ENCODE measurements around the gene LMBRD1. TPM values are rescaled to one million over a fixed set of nuclear protein-coding genes. Genes with fewer than 3 reads are reported as not detected.
"Not testable (repeated sequence)": the region's sequence is repeated elsewhere in the genome, so short reads cannot be mapped to it uniquely, and the experiment has no call there.

LMBRD1 gene
- total RNA-seq, 4 donors from 2014 or later: 65.7 to 110 (median 77.3) TPM

DNA sequence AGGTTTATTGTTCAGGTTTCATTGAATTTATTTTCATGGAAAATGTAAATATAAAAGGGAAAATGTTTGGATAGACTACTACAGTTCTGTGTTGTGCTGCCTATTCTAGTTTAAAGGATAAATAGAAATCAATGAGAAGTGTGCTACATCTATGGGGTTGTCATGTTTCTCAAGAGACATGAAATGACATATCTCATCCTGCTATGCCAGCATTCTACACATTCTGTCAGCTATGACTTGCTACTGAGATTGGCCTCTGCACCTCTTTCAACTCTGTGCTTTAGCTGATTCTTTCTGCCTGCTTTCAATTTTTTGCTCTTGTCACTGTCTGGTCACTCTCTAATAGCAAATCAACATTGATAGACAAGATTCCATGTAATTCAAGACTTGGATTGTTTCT lies 35.7 kb upstream of the LMBRD1 start:
- no peaks in the 10 kb centered on the region for H3K27me3 ChIP-seq
- H3K27ac ChIP-seq: no peak overlapping the region
- no peaks in the 10 kb centered on the region for H3K4me1 ChIP-seq
- H3K36me3 ChIP-seq: no peaks in the 10 kb centered on the region
- DNase-seq (ENCODE audit: low spot score in 2 of 2): no peak
- H3K9me3 ChIP-seq: no peaks in the 10 kb centered on the region
- TF ChIP-seq POLR2A (IDR thresholded peaks at IDR 0.05): no peak
- TF ChIP-seq EP300 (IDR thresholded peaks at IDR 0.05): no peak
- TF ChIP-seq, protein P1, sequence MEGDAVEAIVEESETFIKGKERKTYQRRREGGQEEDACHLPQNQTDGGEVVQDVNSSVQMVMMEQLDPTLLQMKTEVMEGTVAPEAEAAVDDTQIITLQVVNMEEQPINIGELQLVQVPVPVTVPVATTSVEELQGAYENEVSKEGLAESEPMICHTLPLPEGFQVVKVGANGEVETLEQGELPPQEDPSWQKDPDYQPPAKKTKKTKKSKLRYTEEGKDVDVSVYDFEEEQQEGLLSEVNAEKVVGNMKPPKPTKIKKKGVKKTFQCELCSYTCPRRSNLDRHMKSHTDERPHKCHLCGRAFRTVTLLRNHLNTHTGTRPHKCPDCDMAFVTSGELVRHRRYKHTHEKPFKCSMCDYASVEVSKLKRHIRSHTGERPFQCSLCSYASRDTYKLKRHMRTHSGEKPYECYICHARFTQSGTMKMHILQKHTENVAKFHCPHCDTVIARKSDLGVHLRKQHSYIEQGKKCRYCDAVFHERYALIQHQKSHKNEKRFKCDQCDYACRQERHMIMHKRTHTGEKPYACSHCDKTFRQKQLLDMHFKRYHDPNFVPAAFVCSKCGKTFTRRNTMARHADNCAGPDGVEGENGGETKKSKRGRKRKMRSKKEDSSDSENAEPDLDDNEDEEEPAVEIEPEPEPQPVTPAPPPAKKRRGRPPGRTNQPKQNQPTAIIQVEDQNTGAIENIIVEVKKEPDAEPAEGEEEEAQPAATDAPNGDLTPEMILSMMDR (IDR thresholded peaks at IDR 0.05): no peak
- H3K4me3 ChIP-seq: no peak overlapping the region

DNA sequence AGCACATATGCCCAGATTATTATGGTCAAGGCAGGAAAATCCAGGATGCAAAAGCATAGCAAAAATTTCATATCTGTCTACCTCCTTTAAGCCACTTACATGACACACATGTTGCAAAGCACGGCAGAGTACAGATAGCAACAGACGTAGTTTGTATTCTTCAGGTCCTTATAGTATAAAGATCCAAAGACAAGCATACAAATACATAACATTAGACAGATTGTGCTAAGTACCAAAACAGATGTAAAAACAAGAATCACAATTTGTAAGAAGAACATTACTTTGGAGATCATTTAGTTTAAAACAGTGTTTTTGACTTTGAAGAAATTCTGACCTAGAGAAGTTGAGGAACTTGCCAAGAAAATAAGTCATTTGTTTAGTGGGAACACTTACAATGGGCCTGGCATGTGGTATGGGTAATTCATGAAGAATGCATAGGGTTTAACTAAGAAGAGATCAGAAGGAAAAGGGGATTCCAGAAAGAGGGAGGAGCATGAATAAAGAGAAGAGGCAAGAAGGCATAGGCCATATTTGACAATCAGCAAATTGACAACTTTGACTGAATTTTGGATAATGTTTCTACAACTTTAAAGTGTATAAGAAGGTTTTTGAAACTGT lies 30.6 kb upstream of the LMBRD1 start:
- WGBS, 2 donors: 24 to 31% methylated on average over 2 of the region's 2 CpGs
- no peaks in the 10 kb centered on the region for H3K4me1 ChIP-seq
- no peak for DNase-seq (ENCODE audit: low spot score in 2 of 2)
- TF ChIP-seq, protein P1 (IDR thresholded peaks at IDR 0.05): no peak
- TF ChIP-seq EP300 (IDR thresholded peaks at IDR 0.05) (no peak), POLR2A (IDR thresholded peaks at IDR 0.05) (no peak)
- no peak overlapping the region for H3K4me3 ChIP-seq
- no peaks in the 10 kb centered on the region for H3K36me3 ChIP-seq
- peak overlapping the region in 1 of 4 donors; percentile 23 for H3K27ac ChIP-seq
- H3K27me3 ChIP-seq: no peaks in the 10 kb centered on the region
- no peaks in the 10 kb centered on the region for H3K9me3 ChIP-seq

DNA sequence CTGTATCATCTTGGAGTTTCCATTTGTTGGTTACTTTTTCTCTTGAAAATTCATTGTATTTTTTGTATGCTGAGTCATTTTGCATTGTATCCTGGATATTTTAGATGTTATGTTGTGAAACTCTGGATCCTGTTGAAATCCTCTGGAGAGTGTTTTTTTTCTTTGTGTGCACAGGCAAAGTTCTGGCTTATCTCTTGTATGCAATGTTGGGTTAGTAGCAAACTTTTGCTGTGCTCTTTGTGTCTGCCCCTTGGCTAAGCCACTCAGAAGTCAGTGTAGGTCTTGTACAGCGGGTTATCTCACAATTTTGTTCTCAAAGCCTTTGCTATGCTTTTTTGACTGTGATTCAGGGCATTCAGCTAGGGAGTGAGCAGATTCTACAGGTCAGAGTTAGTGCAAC lies 29.1 kb upstream of the LMBRD1 start:
- TF ChIP-seq, protein P1 (IDR thresholded peaks at IDR 0.05): no peak
- TF ChIP-seq POLR2A (IDR thresholded peaks at IDR 0.05) (no peak), EP300 (IDR thresholded peaks at IDR 0.05) (no peak)
- DNase-seq (ENCODE audit: low spot score in 2 of 2): no peak
- Histone ChIP-seq H3K27ac (no peak overlapping the region), H3K9me3 (no peaks in the 10 kb centered on the region), H3K4me3 (no peak overlapping the region), H3K4me1 (no peaks in the 10 kb centered on the region), H3K27me3 (no peaks in the 10 kb centered on the region), H3K36me3 (no peaks in the 10 kb centered on the region)
- 84 to 96% methylated on average over 1 of the region's 1 CpG for WGBS, 2 donors

DNA sequence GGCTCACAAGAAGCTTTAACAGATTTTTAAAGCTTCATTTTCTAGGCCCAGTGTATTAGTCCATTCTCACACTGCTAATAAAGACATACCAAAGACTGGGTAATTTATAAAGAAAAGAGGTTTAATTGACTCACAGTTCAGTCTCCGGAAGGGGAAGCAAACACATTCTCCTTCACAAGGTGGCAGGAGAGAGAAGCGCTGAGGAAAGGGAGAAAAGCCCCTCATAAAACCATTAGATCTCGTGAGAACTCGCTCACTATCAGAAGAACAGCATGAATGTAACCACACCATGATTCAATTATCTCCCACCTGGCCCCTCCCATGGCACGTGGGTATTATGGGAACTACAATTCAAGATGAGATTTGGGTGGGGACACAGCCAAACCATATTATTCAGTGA lies 27.5 kb upstream of the LMBRD1 start:
- H3K27me3 ChIP-seq; H3K4me1 ChIP-seq; H3K36me3 ChIP-seq; H3K9me3 ChIP-seq; DNase-seq (ENCODE audit: low spot score in 2 of 2); H3K4me3 ChIP-seq; H3K27ac ChIP-seq: not testable (repeated sequence)
- WGBS, 2 donors: 67 to 70% methylated on average over 5 of the region's 5 CpGs

DNA sequence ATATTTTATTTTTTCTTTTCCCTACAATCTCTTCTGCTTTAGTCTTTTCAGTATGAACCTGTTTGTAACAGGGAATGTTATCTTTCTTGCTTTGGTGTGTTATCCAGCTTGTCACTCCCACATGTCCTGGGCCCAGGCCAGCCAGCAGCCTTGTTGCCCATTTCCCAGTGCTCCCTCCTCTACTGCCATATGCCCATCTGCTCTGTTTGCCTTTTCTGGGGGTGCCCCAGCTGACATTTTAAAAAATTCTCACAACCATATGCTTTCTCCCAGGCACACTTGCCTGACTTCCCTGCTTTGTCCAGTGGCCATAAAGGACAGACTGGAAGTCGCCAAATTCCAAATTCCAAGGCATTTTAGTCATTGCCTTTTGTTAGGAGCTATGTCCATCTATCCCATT lies 23.6 kb upstream of the LMBRD1 start:
- TF ChIP-seq, protein P1 (IDR thresholded peaks at IDR 0.05): no peak
- TF ChIP-seq POLR2A (IDR thresholded peaks at IDR 0.05): no peak
- no peak for TF ChIP-seq EP300 (IDR thresholded peaks at IDR 0.05)
- 52 to 70% methylated on average over 1 of the region's 1 CpG for WGBS, 2 donors
- H3K4me1 ChIP-seq: no peaks in the 10 kb centered on the region

DNA sequence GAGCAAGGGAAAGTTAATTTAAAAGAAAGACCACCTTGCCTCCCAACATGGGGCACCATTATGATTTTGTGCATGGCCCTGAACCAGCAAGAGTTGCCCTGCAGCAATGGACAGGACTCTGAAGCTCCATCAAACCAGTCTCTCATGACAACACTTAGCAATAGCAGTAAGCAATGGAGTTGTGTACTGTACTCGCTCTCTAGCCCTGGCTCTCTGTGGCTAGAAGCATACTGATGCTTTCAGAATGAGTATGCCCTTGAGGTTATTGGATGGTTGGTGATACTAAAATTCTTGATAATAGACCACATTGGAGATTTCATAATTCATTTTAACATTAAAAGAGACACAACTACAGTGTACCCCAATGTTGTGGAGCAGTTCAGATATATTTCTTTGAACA lies 23.2 kb upstream of the LMBRD1 start:
- Histone ChIP-seq H3K9me3 (no peaks in the 10 kb centered on the region), H3K27ac (no peak overlapping the region), H3K4me3 (no peak overlapping the region), H3K4me1 (no peaks in the 10 kb centered on the region), H3K27me3 (no peaks in the 10 kb centered on the region), H3K36me3 (no peaks in the 10 kb centered on the region)
- no peak for DNase-seq (ENCODE audit: low spot score in 2 of 2)
- whole genome bisulfite sequencing, 2 donors: 100% methylated on average over 1 of the region's 1 CpG
- TF ChIP-seq EP300 (IDR thresholded peaks at IDR 0.05) (no peak), POLR2A (IDR thresholded peaks at IDR 0.05) (no peak)
- TF ChIP-seq, protein P1 (IDR thresholded peaks at IDR 0.05): no peak

More for the DNA sequence above, 23.6 kb upstream of the LMBRD1 start:
- no peaks in the 10 kb centered on the region for H3K36me3 ChIP-seq
- H3K9me3 ChIP-seq: no peaks in the 10 kb centered on the region
- H3K27ac ChIP-seq: no peak overlapping the region
- DNase-seq (ENCODE audit: low spot score in 2 of 2): no peak
- no peaks in the 10 kb centered on the region for H3K27me3 ChIP-seq
- no peak overlapping the region for H3K4me3 ChIP-seq

All from tibial nerve (tissue), 4 donors.